HEK293T (cell line): ENCODE data around the gene CLEC4E.

Source experiments
- HDGF ChIP-seq: fragments of 450-650 bp; IDR thresholded peaks from 2 replicates; pipeline ENCODE4 v1.6.1; 2017; ENCODE audit warnings: antibody characterized with exemption, borderline replicate concordance
- PKNOX1 ChIP-seq: fragments of 450-650 bp; IDR thresholded peaks from 2 replicates; pipeline ENCODE4 v1.6.1; 2016

DNA sequence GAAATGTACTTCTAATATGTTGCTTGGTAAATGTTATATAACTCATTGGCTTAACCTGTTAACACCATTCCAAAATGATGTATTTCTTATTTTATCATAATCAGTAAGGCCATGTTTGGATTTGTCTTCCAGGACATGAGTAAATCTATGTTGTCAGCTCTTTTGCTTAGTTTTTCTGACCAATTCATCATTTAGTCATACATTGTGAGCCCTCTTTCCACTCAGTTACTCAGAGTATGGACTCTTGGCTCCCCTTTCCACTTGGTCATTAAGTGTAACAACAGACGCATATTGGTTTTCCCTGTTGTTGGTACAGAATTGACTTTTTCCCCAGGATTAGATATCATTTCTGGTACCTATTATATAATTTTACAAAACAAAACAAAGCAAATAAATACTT is 36.4 kb downstream of the CLEC4E start:
- TF ChIP-seq HDGF (no peak), PKNOX1 (no peak)
